IPS DF 19.7 (cell line): ENCODE measurements around the gene FAT3.

Experiments
- DNase-seq: peaks from one replicate; pipeline ENCODE4 v3.0.0-alpha.2; 2013; ENCODE audit warnings: low read depth, low spot score

FAT3 gene

DNA sequence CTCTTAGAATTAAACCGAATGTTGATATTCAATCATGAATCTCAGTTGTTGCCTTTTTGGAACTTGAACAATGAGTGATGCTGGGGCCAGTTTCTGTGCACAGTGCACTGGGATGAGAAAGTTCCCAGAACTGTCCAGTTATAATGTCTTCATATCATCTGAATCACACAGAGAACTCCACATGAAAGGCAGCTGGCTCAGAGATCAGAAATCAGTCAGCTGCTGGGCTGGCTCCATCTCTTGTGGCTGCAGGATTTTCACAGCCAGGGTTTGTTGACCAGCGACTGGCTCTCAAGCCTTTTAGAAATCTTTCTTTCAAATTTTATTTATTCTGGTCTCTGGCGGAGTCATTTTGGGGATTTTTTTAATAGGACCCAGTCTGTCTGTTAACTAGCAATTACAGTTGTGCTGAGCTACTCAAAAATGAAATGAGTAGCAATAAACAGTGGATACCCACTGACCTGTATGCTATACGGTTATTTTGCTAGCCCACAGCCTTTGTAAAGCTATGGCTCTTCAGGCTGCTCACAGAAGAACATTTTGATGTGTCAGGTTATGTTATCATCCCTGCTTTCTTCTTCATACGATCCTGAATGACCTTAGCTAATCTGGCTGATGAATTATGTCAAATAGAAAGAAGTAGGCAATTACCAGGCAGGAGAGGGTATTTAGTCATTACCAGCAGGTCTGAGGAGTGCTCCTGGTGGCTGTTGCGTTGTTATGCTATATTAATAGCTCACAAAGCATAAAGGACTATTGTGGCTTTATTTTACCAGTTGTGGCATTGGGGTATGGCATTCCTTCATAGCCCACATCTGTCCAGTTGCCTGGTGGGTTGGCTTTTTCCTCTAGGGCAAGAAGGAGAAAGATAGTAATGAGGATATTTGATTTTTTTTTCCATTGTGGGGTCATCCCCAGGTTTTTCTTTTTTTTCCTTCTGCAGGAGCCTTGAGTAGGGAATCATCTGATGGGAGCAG is 3.6 kb downstream of the FAT3 start:
- DNase-seq, result no peak

DNA sequence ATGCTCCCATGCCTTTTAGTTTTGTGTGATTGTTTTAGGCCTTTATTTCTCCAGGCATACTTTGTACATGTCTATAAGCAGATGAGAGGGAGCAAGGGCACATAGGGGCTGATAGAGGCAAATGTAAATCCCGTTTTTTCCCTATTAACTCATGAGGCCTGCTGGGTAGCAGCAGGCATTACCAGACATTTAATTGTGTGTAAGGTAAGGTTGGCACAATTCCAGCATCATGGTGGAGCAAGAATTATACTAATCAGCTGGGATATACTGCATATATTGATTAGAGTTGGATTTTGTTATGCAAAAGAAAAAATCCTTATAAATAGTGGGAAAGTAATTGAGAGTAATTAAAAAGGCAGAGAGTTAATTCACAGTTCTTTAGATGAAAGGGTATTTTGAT is 12.2 kb downstream of the FAT3 start:
- DNase-seq, result no peak

DNA sequence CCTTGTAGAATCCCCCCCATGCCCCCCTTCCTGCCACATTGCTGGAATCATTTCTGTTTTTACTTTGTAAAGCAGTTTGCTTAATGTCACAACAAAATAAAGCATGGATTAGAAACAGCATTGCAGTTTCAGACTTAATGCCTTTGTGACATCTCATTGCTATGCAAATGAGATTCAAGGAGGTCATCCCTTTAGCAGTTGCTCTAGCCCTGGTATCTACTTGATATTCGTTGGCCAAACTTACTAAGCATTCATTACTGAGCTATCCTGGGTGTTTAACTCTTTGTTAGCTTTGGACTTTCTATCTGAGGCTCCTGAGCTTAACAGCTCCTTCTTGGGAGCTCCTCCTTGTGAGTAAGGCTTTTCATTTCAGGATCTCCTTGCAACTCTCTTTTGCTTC is 16.3 kb downstream of the FAT3 start:
- DNase-seq, result no peak

DNA sequence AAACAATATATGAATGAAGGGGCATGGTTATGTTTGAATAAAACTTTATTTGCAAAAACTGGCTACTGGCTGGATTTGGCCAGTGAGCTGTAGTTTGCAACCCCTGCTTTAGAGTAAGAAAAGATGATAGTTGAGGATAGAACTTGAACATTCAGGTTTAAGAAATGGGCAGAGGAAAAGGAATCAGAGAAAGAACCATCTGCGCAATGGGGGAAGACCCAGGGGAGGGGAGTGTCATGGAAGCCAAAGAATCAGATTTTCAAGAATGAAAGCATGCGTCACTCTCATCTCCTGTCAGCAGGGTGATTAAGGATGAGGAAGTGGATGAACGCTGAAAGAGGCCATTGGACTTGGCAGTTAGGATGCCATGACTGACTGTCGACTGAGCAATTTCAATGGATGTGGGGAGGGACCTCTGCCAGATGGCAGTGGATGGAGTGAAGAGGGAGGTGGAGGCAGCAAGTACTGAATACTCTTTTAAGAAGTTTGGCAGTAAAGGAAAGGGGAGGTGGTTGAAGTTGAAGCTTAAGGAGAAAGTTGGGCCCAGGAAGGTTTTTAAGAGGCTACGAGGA is 21.2 kb downstream of the FAT3 start:
- no peak for DNase-seq

DNA sequence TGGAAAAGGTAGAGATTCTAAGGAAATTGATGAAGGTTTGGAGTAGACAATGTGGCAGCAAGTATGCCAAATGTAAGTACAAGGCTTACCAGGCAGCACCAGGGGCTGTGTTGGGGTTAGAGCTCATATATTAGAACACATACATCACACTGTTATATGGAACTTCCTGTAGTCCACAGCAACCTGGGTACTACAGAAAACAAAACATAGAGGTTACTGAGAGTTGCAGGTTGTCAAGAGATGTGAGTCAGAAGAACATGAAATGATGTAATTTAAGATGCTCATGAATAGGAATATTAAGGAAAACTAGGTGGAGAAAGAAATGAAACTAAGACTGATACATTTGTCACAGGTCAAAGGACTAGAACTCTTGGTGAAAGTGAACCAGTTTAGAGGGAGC is 22.0 kb downstream of the FAT3 start:
- no peak for DNase-seq

DNA sequence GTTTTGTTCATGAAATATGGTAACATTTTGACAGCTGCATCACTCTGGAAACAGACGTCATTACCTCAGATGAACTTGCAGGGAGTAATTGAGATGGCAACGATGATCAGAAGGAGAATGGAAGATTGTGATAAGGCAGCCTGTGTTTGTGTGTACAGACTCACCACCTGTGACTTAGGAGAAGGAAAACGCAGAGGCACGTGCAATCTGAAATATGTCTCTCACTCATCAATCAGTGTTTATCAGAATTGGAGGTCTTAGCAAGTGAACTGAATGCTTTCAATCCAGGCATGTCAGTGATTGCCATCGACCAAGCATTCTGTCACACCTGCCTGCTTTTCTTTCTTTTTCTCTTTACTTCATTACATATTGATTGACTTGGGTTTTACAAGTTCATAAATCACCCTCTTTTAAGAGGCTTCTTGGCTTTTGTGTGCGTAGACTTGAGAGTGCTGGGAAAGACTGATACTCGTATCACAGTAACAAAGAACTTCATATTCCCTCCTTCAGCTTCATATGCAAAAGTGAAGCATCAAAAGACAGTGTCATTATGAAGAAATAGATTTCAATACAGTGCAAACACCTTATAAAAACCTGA is 24.6 kb downstream of the FAT3 start:
- DNase-seq, result no peak

DNA sequence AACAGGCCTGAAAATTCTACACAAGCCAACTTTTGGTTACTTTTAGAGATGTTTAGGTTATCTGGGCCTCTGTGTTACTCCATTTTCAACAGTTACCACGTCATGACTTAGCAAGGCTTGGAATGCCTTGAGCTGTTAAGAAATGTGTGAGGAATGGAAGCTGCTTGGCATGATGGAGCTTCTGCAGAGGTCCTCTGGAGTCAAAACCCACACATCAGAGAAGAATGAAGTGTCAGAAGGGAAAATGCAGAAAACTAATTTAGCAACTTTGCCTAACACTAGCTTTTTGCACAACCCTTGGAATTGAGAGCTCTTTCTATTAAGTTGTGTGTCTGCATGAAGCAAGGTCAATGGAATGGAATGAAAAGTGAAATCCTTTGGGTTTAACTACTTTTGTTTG is 27.4 kb downstream of the FAT3 start:
- DNase-seq, result no peak

DNA sequence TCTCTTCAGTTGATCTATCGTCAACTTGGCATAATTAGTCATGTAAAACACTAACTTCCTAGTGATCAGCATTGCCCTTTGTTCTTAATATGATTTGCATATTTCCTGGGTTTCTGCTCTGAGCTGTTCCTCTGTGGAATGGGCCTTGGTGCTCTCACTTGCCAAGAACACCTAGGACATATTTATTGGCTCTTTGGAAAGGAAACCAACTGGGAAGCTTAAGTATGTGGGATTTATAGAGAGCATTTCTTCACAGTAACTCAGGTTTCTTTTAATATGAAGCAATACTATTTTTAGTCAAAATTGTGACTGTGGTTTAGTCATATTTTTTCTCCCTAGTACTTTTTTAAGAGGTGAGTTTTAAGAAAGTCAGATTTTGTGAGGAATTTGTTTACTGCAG is 28.8 kb downstream of the FAT3 start:
- DNase-seq, result no peak

DNA sequence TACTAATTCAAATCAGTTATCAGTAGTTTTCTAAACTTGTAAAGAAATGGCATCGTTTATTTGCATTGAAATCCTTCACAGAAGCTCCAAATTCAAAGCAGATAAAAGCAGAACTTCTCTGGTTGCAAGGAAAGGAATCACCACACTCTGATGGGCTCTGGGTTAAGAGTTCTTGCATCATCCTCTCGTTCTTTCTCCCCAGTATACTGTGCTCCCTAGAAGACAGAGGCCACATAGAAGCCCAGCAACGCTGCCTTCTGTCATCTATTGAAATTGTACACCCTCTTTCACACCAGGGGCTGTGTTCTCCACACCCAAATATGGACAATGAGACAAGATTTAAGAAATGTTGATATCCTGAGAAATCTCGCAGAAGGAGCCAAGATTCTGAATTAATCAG is 29.3 kb downstream of the FAT3 start:
- DNase-seq, result no peak

DNA sequence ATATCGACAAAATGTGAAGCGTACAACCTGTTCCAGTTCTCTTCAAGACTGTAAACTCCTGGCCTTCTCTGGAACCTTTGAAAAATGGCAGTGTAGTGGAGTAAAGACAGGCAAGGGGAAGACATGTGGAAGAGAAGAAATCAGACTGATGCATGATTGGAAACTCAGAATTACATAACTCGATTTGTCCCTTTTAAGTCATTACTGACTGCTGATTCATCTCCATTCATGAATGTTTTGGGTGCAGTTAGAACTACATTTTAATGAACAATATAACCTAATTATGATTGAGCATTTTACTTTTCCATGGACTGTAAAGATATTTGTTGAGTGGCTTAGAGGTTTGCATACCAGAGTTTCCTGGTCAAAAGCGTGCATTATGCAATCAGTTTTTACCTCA is 32.9 kb downstream of the FAT3 start:
- no peak for DNase-seq

DNA sequence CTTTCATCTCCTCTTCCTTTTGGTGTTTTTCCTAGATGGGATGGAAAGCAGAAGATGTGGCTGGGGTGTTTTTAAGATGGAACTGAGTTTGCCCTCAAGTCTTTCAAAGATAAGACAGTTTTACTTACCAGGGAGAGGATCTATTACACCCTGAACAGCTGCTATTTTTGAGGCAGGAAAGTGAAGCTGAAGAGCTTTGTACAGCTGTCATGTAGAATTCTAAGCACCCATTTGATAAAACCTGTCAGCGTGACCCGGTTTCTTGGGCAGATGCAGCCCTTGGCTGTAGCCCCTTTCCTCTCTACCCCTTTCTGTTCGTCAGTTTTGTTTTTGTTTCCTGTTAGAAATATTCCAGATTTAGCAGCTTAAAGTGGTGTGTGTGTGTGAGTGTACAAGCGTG is 35.2 kb downstream of the FAT3 start:
- DNase-seq, result no peak

DNA sequence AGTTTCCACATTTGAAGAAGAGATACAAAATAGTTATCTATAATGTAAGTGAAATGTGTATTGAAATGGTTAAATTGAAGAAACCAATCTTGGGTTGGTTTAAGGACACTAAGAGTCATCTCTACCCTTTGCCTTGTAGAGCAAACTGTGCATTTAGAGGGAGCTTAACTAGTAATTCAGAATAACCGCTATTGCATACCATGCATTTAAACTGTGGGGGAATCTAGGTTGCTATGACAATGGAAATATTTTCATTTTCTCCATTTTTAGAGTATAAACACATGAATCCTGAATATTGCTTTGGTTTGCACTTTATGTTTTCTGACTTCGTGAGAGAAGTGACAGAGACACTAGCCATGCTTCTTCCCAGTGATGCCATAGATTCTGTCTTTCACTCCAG is 39.7 kb downstream of the FAT3 start:
- DNase-seq, result no peak

DNA sequence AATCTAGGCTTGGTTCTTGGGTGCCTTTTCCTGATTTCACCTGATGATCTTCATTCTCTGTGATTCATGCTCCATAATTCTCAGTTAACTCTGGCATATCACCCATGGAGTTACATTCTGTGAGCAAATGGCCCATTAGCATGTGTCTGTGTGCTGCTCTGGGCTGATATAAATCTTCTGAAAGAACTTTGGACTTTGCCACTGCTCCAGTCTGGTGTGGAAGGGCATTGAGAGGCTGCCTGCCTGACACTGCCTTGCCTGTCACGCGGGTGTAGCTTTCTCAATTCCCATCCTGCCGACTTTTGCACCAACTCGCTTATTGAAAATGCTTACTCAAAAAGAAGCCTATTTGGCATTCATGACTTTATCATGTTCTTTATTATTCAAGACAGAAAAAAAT is 42.2 kb downstream of the FAT3 start:
- no peak for DNase-seq

DNA sequence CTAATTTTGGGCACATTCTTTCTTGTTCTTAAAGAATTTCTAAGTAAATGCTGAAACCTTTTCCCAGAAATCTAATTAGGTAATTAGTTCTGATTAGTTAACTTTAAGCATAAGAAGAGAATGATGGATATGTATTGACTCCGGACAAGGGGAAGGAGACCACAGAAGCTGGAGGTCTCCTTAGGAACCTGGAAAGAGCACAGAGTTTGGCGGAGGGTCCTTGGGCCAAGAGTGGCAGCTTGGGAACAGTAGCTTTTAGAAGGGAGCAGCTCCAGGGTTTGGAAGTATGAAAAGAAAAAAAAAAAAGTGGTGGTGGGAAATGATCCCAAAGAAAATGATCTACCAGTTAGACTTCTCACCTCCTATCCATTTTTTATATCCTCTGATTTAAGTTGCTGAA is 42.7 kb downstream of the FAT3 start:
- DNase-seq, result no peak

DNA sequence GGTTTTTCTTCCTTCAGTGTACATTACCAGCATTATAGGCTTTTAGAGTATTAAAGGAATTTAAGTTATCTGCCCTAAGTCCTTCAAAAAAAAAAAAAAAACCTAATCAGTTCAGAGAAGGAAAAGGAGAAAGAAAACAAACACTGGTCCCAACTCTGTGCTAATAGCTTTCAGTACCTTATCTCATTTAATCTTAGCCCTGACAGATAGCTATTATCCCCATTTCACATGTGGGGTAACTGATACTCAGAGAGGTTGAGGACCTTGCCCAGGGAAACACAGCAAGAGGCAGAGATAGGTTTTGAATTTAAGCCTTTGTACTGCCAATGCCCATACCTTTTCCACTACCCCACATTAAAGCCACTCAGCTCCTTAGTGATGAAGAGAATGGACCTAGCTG is 43.4 kb downstream of the FAT3 start:
- no peak for DNase-seq

DNA sequence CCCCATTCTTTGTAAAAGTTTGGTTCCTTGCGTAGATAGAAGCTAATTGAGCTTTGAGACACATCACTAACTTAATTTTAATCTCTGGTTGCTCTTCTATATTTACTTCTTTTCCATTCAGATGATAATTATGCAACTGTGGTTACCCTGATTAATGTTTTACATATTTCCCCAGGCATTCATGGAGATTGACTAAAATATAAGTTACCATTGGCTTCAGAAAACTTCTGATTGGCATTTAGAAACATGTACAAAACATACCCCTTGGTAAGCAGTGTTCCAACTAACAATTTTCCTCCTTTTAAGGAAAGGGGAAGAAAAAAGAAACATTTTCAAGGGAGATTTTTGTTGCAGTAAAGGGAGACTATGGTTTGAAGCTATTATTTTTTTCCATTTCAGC is 43.9 kb downstream of the FAT3 start:
- DNase-seq, result no peak

DNA sequence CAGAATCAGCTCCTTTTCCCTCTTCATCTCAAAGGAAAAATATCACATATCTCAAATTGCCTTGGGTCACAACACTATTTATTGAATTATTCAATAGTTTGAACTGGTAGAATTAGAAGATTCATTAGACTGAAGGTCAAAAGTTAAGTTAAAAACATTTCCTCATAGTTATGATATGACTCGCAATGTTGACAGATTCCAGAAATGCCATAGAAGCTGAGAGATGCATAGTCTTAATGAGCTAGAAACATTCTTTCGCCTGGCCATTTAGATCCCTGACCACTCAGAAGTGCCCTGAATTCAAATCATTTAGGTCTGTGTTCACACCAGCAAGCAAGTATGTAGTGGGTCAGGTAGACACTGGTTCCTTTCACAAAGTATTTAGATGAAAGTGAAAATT is 44.4 kb downstream of the FAT3 start:
- no peak for DNase-seq

DNA sequence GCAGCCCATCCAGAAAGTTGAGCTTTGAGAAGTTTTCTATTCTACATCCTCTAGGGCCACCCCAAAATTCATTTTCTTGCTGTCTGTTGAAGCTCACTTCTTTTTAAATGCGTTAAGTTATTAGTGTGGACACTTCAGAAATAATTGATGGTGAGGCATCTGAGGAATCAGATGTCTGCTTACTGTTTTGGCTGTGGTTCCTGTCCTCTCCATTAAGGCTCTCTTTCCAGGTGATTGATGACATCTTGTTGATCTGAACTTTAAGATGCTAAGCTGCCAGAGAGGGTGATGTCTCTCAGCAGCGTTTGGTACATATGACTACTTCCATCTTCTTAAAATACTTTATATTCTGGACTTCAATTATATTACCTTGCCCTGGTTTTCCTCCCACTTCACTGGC is 45.2 kb downstream of the FAT3 start:
- DNase-seq, result no peak

DNA sequence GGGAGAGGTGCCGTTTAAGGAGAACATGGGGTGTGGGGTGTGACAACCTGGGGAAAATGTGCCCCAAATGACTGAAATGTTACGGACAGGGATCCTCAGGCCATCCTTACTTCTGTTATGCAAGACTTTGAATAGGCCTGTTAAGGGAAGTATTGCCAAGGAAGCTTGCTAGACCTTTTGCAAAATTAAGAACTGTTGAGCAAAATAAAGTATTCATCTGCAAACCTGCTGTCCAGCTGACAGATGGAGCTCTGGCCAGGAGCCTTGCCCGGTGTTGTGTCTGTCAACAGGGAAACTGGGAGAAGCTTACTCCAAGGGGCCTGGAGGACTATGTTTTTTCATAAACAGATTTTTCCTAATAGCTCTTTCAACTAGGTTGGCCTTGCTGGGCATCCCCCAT is 48.0 kb downstream of the FAT3 start:
- DNase-seq, result no peak
